NCI-H1417 treated with DMSO at 0.1 percent for 48 hours (cell line): ENCODE data around the gene FILIP1L.

Experiments used
- DNase-seq: peaks from one replicate; lab custom pipeline; 2025; lab: John Stamatoyannopoulos, UW

Gene FILIP1L

GRCh38 chr3:100009276-100010086 is 104.8 kb downstream of the FILIP1L start:
- no peak for DNase-seq

DNA sequence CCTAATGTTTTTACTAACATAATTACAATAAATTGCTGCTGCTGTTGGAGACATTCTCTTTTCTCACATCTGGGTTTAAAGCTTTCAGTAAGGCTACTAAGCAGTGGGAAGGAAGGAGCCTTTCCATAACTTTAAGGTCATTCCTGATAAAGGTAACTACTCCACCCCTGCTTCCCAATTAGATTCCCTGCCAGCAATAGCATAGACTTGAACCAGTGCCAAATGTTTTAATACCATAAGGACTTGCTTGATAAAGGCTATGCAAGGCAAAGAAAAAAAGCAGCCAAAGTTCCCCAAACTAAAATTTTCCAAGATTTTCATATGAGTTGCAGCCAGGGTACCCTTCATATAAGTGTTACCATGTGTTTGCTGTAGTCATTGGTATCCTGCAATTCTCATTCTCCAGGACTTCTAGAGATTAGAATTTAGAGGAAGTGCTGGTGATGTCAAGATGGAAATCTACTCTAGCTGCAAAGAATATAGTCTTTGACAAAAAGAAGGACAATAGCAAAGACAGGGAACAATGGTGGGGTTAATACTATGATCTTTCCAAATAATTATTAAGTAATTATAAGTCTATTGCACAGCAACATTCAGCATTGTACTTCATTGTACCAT is 106.1 kb downstream of the FILIP1L start:
- DNase-seq = no peak

GRCh38 chr3:100007313-100007712 is 107.0 kb downstream of the FILIP1L start:
- no peak for DNase-seq

GRCh38 chr3:100006570-100007271 is 107.6 kb downstream of the FILIP1L start:
- DNase-seq = no peak

- no peak for DNase-seq
These were observed 108.5 kb downstream of the FILIP1L start for GRCh38 chr3:100005665-100006393.

- no peak for DNase-seq
These were observed 109.4 kb downstream of the FILIP1L start for GRCh38 chr3:100004931-100005330.

DNA sequence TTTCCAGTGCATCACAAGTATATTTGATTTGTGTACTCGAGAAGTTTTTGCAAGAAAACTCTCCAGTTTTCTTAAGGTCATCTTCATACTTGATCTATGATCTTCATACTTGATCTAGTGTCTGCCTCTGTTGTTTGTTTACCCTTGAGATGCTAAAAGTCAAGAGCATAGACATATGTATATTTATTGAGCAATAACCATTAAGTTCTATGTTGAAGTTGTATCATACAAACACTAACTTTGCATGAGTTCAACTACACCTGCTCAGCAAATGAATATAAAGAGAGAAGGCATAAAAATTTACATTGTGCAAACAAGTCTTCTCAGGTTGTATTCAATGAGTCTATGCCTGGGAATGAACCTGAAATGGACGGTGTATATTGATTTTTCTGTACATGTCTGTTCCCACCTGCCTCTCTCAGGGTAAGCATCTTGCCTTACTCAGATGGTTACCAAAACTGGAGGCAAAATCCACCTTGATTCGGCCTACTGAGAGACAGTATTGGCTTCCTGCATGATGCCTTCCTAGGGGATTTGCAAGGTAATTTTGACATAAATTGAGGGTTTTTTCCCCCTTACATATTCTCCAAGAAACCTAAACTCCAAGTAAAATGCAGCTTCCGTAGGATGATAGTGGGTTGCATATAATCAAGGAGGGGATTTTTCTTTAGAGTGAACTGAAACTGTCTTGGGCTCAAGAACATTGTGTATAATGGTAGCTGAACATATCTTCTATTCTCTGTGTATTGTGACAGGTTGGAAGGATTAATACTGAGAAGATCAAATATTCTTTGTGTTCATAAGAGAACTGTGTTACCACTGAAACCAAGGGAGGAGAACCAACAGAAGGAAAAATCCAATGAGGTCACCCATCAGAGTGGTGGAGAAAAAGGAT is 110.4 kb downstream of the FILIP1L start:
- DNase-seq = no peak

GRCh38 chr3:100002599-100003350 is 111.5 kb downstream of the FILIP1L start:
- DNase-seq = peak; percentile 11

DNA sequence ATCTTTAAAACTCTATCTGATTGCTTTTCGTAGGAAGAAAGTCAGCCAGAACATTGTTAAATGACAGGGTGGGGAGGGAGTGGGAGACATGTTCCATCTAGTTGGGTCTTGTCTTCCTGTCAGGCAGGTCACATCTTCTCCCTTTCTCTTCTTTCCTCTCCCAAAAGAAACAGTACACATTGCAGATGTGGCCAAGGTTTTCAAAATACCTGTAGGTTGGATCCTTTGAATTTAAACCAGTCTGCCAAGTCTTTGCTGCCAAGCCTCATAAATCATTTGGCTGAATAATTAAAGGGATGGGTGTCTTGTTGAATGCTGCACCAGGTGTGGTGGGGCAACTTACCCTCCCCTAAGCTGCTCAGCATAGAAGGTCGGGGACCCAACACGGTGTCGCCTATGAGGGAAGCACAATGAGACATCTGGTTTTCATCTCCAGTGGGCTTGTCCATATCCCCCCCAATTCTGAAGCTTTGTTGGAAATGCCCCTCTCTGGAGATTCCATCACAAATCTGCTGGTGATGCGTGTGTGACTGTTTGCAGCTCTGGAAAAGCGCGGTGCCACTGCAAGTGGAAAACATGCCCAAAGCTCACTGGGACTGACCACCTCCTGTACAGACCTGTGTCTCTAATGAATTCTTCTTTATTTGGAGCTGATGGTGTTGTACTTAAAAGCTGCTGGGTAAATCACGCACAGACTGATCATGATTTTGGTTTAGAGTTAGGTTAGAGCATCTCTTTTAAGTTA is 112.6 kb downstream of the FILIP1L start:
- DNase-seq = peak; percentile 16

GRCh38 chr3:100001083-100001482 is 113.2 kb downstream of the FILIP1L start:
- no peak for DNase-seq

- no peak for DNase-seq
These were observed 114.8 kb downstream of the FILIP1L start for GRCh38 chr3:99999536-99999935.

DNA sequence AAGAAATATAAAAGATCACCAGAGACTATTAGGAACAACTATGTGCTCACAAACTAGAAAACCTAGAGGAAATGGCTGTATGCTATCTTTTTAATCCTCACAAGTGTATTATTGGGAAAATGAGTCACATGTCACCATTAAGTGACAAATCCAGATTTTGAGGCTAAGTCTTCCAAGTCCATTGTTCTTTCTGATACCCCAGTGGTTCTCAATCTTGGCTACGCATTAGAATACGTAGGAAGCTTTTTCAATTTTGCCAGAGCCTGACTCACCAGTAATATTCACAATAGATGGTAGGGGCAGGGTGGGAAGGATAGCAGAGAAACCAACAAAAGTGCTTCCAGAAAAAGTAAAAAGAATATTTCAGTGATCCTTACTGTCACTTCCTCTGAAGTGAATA is 117.0 kb downstream of the FILIP1L start:
- no peak for DNase-seq

GRCh38 chr3:99990179-99990578 is 124.1 kb downstream of the FILIP1L start:
- no peak for DNase-seq

- DNase-seq = no peak
These were observed 129.6 kb downstream of the FILIP1L start for GRCh38 chr3:99984668-99985067.

DNA sequence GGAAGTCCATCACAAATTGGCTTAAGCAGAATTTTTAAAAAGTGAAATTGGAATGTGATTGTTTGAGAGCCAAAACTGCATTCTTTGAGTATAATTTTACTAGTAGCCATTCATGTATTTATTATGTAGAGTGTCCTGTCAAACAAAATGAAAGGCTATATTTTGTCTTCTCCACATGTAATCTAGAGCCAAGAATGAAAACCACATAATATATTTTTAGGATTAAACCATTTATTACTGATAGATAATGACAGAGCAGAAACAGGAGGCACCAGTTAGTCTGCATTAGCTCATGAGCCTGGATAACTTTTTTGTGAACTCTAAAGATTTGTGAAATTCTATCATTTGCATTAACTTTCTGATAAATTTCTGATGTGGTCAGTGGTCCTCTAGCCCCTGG is 130.2 kb downstream of the FILIP1L start:
- DNase-seq = no peak

- no peak for DNase-seq
These were observed 131.7 kb downstream of the FILIP1L start for GRCh38 chr3:99982650-99983049.

DNA sequence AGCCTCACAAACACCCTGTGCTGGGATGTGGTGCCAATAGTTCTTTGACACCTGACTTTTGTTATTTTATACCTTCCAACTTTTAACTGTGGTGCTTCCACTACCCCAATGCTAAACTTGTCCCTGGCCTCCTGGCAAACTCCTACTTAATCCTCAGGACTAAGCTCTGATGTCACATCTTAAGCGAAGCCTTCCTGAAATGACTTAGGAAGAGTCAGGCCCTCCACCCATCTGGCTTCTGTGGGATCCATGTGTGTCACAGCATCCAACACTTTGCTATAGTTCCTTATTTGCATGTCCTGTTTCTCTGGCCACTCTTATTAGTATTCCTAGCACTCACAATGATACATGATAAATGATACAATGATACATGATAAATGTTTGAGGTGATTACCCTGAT is 133.2 kb downstream of the FILIP1L start:
- DNase-seq = no peak

DNA sequence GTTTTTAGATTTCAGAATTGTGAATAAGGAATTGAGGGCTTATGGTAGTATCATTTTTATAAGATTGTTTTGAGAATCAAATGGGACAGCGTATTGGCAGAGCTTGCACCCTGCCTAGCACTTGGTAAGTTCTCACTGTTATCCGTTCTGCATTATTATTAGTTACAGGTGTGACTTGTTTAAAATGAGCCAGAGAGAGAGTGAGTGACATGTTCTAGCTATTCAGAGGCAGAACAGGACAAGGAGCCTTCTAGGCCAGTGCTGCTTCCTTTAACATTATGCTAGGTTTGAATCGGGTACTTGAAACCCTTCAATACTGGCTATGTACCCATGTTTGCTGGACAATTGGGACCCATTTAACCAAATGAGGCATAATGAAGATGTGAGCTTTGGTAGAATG is 133.7 kb downstream of the FILIP1L start:
- DNase-seq = no peak

DNA sequence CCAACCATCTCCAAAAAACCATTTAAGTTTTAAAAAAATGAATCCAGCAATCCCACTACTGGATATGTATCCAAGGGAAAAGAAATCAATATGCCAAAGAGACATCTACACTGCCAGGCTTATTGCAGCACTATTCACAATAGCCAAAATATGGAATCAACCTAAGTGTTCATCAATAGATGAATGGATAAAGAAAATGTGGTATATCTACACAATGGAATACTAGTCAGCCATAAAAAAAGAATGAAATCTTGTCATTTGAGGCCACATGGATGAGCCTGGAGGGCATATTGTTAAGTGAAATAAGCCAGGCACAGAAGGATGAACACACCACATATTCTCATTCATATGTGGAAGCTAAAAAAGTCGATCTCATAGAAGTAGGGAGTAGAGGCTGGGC is 136.1 kb downstream of the FILIP1L start:
- no peak for DNase-seq

- no peak for DNase-seq
These were observed 137.7 kb downstream of the FILIP1L start for GRCh38 chr3:99976584-99976983.
